C4-2B (cell line): ENCODE results near the gene HYAL2.

Experiments used
- CTCF ChIP-seq: fragments of 450-650 bp; conservative IDR thresholded peaks from 2 replicates; pipeline ENCODE4 v1.5.1; 2017; ENCODE audit warnings: mild to moderate bottlenecking
- ZFX ChIP-seq: fragments of 450-650 bp; IDR thresholded peaks from 2 replicates; pipeline ENCODE4 v1.6.1; 2017

GRCh38 chr3:50314342-50314741 lies 8.2 kb downstream of the HYAL2 start:
- TF ChIP-seq CTCF (no peak), ZFX (no peak)
